T-helper 22 cell (primary cell): ENCODE data around the gene ATP1A1.

Source experiments
- DNase-seq: peaks from one replicate; pipeline ENCODE4 v3.0.0-alpha.2; 2020; ENCODE audit warnings: low read depth

Gene ATP1A1

DNA sequence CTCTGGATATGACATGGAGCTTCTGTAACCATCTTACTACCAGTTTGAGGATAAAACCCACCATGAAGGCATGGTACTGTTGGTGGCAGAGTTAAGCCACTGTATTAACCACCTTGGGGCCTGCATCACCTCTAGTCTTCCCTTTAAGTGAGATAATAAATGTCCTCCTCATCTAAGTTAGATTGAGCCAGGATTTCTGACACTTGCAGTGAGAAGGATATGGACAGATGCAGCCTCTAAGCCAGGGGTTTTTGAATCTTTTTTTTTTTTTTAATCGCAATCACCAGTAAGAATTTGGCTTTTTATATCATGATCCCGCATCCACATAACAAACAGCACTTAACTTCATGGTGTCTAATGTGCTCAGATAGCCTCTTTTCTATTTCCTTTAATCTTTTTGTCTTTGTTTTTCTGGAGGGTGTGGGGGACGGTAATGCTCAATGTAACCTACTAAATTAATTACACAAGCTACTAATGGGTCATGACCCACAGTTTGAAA is 42.2 kb downstream of the ATP1A1 start:
- DNase-seq = no peak

DNA sequence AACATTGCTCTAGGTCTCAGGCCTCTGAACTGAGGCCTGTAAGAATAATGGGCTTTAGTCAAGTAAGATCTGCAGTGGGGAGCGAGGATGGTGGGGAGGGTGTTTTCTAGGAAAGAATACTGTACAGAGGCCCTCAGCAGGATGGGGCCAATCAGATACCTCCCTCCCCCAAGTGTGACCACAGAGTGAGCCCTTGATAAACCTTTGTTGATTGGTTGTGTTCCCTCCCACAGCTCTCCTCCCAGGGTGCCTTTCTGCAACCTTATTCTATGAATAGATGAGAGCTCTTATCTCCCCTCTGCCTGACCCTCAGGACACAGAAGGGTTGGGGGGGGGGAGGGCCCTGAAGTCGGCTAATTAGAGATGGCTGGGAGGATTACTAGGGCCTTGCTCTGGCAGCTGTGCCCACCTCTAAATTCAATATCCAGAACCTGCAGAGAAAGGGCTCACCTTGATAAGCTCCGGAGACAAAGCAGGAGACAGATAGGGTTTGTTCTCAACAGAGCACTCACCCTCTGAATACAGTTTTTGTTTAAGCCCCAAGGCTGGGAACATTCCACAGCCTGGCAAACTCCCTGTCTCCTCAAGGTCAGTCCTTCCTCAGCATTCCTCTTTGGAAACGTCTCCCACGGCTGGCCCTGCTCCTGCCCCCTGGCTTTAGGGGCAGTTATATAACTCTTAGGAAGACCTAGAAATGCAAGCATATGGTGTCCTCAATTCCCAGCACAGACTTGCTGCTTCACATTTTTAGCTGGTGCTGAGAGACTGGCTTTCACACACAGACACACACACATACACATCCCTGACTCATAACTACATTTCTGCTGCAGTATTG is 42.9 kb downstream of the ATP1A1 start:
- DNase-seq = no peak

DNA sequence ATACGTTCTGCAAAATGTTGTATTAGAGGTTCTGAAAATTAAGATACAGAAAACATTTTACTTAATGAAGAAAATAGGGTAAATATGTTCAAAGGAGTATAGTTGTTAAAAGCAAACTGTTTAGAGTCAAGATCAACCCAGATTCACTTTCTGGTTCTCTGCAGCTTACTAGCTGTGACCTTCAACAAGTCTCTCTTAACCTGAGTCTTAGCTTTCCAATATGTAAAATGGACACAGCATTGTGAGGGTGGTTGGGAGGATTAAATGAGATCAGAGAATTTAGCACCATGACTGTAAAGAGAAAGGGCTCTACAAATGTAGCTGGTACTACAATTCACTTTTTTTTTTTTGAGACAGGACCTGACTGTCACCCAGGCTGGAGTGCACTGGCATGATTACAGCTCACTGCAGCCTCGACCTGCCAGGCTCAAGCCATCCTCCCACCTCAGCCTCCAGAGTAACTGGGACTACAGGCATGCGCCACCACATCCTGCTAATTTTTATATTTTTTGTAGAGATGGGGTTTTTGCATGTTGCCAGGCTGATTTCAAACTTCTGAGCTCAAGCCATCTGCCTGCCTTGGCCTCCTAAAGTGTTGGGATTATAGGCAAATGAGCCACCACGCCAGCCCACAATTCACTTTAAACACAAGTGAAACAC is 43.9 kb downstream of the ATP1A1 start:
- DNase-seq = no peak

DNA sequence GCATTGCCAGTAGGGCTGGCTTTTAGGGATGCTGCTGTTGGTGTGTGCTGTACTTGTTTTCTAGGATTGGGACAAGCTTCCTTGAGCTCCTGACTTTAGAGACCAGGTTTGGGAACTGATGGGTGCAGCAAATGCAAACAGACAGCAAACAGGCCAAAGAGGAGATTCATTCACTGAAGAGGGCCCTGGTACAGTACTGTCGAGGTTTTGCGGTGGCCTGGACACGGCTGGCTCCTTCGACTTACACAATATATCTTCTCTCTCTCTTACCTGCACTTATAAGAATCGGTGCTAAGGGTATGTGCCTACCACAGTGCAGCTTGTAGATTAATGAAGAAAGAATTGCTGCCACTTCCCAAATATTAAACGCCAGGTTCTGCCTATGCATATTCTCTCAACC is 44.6 kb downstream of the ATP1A1 start:
- DNase-seq = no peak

DNA sequence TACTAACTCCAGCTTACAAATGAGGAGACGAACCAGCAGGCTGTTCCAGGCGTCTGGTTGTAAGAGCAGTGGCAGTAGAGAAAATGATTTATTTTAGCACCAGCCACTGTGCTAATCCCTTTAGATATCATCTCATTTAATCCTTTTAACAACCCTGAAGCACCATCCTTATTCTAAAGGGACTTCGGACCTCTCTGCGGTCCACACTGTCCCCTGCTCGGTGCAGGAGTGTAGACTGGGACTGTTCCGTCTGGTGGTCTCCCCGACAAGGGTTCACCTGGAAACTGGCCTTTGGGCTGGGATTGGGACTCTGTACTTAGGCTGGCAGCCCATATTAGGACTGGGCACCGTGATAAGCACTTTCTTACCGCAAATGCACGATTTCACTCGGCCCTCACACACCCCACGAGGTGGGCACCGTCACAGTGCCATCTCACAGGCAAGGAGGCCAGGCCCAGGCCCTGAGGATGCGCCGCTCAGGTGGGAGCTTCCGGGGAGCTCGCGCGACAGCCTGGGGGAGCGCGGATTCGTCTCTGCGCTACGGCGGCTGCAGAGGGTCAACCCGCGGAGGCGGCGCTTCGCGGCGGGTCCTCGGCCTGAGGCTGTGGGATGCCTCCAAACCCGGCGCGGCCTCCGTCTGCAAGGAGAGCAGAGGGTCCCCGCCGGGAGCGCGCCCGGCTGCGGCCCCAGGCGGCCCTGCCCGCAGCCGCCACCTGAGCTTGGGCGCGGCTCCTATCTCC is 45.2 kb downstream of the ATP1A1 start:
- peak; percentile 76 for DNase-seq

DNA sequence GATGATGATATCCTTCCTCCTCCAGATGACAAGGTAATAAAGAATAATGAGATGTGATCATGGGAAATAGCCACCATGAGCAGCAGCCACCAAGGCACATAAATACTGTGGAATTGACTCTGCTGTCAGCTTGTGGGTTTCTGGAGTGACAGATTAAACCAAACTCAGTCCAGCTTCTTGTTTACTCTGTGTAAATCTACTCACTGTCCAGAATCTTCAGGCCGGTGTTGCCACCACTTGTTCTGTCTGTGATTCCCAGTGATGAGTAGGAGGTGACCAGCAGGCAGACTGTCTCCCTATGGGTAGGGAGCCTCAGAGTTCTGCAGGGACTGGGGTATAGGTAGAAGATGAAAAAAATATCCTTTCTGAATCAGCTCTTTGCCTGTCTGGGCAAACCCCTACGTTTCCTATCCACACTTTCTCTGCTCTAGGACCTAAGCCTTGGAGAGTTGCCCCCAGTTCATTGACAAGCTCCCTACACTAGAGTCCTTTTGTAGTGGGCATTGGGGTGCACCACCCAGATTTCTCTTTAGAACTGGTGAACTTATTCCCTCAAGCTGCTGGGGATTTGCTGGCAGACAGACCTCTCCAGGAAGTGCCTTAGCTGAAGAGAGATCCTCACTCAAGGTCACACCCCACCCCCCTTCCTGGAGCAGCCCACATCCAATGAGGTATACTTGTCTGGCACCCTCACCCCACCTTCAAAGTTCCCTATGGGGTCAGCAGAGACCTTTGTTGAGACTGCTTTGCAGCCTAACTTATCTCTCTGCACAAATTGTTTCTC is 47.6 kb downstream of the ATP1A1 start:
- DNase-seq = no peak

DNA sequence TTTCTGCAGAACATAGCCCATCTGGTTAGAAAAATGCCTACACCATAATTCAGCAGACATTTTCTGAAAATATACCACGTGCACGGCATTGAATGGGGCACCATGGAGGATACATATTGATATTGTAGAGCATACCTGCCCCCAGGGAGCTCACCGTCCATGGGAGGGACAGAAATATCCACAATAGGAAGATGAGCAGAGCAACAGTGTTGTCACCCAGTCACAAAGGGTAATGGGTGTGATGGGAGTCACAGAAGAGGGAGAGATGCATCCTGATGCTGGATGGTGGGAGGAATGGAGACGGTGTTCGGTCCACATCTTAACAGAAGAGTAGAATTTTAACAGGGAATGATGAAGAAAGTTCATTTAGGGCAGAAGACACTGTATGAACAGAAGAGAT is 51.4 kb downstream of the ATP1A1 start:
- no peak for DNase-seq

DNA sequence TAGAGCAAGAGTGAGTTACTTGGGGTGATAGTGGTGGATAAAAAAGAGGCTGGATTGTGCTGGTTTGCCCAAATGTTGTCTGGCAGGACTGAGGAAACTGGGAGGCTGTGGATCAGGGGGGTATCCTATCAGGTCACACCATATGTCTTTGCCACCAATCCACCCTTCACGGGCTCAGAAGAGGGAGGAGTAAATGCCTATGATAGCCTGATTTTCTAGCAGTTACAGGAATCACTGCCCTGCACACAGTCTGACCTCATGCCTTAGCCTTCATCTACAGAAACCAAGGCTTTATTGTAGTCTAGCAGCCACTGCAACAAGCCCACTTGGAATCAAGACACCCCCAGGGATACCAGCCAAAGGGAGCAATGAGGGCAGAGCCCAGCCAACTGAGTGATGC is 51.8 kb downstream of the ATP1A1 start:
- no peak for DNase-seq

DNA sequence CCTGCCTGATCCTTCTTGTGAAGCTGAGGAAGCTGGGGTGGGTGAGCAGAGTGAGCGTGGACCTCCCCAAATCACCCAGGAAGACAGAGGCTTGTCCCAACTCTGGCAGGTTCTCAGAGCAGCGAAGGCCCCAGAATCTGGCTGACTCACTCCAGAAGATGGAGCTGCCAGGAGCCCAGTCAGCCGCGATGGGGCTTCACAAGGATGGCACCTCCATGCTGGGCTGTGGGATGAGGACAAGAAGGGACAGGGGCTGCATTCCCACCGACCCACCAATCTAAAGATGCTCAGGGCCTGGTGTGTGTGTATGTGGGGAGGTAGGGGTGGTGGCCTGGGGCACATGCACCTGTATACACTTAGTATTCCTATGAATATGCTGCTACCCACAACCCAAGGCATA is 52.9 kb downstream of the ATP1A1 start:
- no peak for DNase-seq

DNA sequence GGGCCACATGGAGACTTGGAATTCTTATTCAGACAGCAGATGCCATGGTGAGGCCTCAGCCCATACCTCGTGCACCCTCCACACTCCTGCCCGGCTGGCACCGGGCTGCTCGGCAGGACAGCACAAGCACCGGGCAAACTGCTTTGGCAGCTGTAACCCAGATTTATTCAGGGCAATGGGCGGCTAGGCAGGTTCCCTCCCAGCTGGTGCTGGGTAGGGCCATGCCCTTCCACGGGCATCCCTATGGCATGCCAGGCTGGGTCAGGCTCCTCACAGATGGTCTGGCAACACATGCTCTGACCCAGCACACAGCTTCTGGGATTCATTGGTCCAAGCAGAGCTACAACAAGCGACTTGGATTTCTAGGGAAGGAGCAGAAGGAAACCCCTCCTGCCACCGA is 53.4 kb downstream of the ATP1A1 start:
- no peak for DNase-seq

DNA sequence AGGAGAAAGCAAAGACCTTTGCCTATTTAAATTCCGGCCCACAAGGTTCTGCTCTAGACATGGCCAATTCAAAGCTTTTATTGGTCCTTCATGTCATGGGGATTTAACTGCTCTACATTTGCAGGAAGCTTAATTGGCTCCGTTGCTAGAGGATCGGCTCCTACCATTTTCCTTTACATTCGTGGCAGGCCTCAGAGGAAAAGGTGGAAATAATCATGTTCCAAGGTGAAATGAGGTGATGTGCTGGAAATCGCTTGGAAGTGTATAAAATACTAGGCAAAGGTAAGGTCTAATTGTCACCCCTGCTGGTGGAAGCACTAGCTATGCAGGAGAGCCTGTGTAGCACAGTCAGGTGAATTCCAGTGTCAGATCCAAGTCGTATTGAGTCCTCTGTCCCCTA is 55.5 kb downstream of the ATP1A1 start:
- DNase-seq = no peak

DNA sequence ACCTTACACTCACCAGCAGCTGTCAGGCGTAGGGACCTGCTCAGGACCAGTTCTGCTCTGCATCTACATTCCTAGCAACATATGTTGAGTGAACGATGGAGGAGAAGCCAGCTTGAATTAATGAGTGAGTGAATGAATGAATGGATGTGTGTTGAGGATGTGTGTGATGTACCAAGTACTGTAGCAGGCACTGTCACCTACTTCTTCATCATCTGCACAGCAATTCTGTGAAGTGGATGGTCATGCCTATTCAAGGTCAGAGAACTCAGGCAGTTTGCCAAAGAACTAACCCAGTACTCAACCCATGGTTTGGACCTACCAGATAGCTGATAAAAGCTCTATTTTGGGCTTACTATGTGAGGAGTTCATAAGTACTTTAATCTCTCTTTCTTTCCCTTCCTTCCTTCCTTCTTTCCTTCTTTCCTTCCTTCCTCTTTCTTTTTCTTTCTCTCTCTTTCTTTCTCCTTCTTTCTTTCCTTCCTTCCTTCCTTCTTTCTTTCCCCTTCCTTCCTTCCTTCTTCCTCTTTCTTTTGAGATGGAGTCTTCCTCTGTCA is 56.9 kb downstream of the ATP1A1 start:
- no peak for DNase-seq

DNA sequence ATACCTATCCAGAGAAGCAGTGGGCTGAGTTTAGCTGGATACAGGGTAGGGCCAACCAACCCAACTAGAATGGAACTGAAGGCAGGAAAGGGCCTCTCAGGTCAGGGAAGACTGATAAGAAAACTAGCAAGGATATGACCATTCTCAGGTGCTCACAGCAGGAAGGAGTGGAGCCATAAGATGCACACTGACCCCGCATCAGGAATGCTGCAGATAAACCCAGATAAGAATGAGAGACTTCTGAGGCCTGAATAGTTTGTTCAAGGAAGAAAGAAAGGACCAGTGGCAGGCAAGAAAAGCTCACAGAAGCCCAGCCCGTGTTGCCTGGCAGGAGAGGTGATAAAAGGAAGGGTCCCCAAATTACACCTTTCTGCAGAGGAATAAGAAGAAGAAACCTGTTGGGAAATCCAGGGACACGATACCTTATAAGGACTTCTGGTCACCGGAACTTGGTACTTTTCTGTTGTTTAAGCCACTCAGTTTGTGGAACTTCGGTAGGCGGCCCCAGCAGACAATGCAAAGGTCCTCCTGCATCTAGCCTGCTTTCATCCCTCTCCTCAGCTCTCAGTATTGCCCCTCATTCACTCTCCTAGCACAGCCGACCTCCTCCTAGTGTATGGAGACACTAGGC is 58.9 kb downstream of the ATP1A1 start:
- no peak for DNase-seq

DNA sequence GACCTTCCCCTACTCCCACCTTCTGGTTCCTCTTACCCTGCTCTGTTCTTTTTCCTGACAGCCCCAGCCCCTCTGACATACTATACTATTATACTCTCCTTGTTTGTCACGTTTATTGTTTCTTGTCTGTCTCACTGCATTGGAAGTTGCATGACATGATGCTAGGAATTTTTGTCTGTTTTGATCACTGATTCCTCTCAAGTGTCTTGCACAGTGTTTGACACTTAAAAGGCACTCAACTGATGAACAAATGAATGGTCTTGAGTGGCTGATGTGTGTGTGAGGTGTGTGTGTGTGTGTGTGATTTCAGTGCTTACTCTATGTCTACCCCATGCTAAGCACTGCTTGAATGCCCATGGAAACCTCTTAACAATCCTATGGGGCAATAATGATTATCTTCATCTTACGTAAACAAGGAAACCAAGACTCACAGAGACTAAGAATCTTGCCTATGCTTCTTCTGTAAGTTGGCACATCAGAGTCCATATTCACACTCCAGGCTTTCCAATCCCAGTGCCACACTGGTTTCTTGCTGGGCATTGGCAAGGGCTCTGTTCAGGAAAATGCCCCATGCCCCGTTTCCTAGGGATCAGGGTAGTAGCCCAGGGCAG is 59.7 kb downstream of the ATP1A1 start:
- no peak for DNase-seq

DNA sequence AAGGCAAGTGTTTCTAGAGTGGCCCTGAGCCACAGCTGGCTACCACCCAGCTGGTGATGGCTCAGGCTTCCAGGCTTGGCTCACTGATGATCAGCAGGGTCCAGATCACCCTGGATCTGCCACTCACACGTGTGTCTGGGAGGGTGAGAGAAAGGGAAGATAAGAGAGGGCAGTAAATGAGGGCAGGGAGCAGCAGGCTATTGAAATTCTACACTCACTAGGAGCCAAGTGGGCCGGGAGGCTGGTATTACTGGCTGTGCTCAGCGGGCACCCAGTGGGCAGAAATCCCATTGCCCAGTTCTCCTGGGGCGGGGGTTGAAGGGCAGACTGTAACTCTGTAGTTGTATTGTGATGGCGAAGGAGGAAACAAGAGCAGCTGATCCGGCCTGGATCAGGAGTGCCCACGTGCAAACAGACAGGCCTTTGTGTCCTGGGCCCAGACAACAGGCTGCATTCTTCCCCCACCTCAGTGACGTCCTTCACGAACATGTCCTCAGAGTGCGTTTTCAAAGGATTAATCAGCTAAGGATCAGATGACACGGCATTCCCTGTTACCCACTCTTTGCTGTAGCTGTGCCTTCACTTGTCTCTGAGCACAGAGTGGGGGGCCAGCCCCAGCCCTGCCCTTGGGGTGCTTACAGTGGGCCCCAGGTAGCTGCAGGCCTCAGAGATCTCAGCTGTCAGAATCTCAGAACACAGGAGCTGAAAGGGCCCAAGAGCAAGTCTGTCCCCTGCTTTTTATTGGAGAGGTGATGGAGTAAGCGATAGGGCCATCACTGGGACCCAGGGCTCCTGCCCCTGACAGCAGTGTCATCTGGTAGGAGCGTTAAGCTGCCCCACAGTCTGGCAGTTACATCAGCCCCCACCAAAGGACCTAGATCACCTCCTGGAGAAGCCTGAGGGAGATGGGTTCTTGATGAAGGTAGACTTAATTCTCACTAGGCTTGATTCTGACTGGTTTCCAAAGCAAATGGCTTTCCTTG is 60.5 kb downstream of the ATP1A1 start:
- no peak for DNase-seq

DNA sequence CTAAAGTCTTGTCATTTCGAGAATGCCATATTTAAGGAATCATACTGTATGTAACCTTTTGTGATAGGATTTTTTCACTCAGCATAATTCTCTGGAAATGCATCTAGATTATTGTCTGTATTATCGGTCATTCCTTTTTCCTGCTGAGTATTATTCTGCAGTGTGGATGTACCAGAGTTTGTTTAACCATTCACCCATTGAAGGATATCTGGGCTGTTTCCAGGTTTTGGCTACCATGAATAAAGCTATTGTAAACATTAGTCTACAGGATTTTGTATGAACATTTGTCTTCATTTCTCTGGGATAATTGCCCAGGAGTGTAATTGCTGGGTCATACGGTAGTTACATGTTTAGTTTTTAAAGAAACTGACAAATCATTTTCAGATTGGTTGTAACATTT is 61.8 kb downstream of the ATP1A1 start:
- no peak for DNase-seq

DNA sequence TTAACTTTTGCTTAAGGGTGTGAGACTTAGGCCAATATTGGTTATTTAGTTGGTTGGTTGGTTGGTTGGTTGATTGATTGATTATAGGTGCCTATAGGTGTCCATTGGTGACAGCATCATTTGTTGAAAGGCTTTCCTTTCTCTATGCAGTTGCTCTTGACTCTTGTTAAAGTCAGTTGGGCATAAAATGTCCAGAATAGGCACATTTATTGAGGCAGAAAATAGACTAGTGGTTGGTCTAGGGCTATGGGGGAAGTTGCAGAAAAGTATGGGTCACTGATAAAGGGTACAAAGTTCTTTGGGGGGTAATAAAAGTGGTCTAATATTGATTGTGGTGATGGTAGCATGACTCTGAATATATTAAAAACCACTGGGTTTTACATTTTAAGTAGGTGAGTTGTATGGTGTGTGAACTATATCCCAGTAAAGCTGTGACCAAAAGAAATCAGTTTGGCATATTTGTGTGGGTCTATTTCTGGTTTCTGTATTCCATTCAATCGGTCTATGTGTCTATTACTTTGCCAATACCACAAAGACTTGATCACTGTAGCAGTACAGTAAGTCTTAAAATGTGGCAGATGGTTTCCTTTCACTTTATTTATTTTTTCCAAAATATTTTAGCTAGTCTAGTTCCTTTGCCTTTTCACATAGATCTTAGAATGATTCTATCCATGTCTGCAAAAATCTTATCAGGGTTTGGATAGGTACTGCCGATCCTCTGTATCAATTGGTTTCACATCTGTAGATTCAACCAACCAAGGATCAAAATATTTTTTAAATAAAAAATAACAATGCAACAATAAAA is 63.0 kb downstream of the ATP1A1 start:
- DNase-seq = no peak

DNA sequence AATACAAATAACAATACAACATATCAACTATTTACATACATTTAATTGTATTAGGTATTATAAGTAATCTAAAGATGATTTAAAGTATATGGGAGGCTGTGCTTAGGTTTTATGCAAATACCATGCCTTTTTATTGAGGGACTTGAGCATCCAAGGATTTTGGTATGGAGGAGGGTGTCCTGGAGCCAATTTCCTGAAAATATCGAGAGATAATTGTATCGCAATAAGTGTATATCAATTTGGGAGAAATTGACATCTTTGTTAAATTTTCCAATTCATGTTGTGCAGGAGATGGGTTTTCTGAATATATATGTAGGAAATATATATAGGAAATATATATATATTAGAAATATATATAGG is 63.5 kb downstream of the ATP1A1 start:
- no peak for DNase-seq

DNA sequence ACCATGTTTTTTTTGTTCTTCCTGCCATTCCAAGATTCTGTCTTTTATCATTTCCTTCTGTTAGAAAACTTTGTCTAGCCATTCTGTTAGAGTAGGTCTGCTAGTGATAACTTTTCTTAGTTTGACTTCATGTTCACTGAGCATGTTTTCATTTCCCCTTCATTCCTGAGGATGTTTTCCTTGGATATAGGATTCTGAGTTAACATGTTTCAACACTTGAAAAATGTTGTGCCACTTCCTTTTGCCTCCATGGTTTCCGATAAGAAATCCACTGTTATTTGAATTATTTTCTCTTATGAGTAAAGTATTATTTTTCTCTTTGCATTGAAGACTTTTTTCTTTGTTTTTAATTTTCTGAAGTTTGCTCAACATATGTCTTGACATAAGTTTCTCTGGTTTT is 66.7 kb downstream of the ATP1A1 start:
- no peak for DNase-seq
